ENCODE measurements around the gene MSH6. TPM values are rescaled to one million over a fixed set of nuclear protein-coding genes. Genes with fewer than 3 reads are reported as not detected.

Gene MSH6
- polyA plus RNA-seq, 3 donors, result 98.3 to 116 (median 105) TPM

DNA sequence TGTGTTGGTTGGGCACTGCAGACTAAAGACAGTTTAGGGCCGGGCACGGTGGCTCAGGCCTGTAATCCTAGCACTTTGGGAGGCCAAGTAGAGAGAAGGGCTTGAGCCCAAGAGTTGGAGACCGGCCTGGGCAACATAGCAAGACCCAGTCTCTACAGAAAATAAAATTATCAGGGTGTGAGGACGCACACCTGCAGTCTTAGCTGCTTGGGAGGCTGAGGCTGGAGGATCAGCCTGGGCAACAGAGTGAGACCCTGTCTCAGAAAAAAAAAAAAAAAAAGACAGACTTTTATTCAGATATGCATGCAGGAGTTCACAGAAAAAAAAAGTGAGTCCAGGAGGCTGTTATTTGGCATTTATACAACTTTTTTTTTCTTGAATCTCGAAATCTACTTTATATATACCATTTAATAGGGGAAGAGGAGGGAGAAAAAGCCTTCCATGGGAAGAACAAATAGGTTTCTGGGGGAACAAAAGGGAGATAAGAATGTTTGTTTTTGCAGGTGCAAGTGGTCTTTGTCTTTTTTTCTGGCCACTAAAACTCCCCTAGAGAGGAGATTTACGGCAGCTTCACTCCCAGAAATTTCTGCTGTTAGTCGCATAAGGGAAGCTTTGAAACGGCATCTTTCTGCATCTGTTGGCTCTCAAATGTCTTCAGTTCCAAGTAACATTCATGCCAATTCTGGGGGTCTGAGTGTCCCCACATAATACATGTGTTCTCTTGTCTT lies 4.1 kb upstream of the MSH6 start:
- DNase-seq (ENCODE audit: low read depth in 3 of 3, low spot score in 2 of 3), result no peak

DNA sequence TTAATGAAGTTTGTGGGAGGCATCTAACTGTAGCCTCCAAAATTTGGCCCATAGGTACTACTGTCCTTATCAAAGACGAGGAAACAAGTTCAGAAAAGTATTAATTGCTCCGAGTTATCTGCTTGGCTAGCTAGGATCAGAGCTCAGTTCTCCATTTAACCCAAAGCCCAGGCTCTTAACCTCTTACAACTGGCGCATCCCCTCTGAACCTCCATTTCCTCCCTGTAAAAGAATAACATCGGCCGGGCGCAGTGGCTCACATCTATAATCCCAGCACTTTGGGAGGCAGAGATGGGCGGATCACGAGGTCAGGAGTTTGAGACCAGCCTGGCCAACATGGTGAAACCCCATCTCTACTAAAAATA lies 3.5 kb upstream of the MSH6 start:
- no peak for DNase-seq (ENCODE audit: low read depth in 3 of 3, low spot score in 2 of 3)

DNA sequence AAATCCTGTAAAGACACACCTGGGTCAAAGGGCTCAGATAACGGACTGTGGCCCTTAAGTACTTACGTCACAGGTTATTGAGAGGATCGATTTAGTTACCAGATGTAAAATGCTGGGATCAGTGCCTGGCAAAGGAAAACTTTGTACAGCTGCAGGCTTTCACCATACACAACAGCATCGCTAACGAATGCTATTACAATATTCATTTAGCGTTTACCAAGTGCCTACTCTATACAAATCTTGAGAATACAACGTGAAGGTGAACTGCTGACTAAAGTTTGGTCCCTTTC lies 619 bp upstream of the MSH6 start:
- DNase-seq (ENCODE audit: low read depth in 3 of 3, low spot score in 2 of 3), result no peak

DNA sequence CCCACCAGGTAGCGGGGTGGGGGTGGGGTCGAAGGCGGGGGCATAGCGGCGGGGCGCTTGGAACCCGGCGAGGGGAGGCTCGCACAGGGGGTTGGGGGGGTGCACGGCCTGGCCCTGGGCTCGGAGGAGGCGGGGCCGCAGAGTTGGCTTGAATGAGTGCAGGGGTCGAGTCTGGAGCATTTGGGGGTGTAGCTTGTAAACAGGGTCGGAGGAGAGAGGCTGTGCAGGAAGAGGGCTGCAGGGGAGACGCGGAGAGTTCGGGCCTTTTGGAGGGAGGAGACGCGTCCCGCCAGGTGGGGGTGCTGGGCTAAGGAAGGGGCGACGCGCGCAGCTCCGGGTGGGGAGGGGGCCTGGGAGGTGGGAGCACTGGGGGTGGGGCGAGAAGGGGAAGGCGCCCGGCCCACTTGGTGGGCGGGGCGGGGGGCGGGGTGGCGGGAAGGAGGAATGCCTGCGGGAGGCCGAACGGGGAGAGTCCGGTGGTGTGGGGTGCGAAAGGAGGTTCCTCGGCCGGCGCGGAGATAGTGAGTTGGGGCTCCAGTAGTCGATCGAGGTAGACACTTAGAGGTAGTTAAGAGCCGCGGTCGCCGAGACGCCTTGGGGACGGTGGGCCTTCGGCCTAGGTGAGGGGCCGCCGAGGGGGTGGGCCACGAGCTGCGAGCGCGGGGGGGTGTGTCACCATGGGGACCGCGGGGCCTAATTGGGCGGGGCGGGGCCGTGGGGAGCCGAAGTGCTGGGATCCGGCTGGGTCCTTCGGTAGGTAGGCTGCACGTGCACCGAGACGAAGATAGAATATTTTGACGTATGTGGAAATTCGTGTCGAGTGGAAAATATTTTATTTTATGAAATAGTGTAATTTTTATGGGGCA lies 774 bp downstream of the MSH6 start:
- peak in 1 of 3 donors; percentile 59 for DNase-seq (ENCODE audit: low read depth in 3 of 3, low spot score in 2 of 3)

DNA sequence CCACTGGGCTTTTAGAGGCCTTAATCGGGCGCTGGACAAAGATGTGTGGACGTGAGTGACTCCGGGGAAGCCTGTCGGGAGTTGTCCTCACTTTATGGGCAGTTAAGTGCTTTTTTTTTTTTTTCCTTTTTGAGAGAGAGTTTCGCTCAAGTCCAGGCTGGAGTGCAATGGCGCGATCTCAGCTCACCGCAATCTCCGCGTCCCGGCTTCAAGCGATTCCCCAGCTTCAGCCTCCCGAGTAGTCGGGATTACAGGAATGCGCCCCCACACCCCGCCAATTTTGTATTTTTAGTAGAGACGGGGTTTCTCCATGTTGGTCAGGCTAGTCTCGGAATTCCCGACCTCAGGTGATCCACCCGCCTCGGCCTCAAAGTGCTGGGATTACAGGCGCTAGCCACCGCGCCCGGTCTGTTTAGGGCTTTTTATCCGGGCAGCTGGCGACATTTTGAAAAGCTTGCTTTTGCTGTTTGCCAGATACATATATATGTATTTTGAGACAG lies 1.5 kb downstream of the MSH6 start:
- DNase-seq (ENCODE audit: low read depth in 3 of 3, low spot score in 2 of 3), result no peak

DNA sequence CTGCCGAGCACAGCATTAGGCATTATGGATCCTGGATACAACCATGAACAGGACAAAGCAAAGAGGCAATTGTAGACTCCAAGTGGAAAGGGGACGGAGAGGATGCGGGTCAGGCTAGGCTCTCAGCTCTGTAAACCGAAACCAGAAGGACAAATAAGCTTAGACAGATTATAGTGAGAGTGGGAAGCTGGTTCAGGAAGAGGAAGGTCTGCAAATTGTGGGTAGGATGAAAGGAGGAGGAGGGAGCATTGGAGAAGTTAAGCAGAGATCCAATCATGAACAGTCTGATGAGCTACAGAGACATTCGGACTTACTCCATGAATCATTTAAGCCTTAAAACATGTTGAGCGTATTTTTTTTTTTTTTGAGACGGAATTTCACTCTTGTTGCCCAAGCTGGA lies 3.0 kb downstream of the MSH6 start:
- no peak for DNase-seq (ENCODE audit: low read depth in 3 of 3, low spot score in 2 of 3)

DNA sequence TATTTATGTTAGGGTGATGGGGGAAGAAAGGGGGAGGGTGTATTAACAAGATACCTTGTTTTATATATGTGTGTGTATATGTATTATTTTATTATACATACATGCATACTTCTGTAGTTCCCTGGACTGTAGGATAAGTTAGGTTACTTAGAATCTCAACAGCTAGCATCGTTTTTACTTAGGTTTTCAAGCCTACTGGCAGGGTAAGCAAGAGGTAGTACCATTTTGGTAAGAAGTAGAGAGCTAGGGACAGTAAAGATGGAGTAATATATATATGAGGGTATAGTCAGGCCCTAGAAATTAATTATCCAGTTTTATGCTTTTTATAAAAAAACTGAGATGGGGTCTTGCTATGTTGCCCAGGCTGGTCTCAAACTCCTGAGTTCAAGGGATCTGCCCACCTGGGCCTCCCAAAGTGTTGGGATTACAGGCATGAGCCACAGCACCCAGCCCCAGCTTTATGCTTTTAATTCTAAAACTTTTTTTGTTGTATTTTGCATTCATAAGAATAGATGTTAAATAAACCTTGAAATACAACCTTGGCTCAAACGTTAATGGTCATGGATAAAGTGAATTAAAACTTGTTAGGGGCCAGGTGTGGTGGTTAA lies 13.2 kb downstream of the MSH6 start:
- no peak for DNase-seq (ENCODE audit: low read depth in 3 of 3, low spot score in 2 of 3)

DNA sequence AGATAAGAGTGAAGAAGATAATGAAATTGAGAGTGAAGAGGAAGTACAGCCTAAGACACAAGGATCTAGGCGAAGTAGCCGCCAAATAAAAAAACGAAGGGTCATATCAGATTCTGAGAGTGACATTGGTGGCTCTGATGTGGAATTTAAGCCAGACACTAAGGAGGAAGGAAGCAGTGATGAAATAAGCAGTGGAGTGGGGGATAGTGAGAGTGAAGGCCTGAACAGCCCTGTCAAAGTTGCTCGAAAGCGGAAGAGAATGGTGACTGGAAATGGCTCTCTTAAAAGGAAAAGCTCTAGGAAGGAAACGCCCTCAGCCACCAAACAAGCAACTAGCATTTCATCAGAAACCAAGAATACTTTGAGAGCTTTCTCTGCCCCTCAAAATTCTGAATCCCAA lies 15.7 kb downstream of the MSH6 start:
- no peak for DNase-seq (ENCODE audit: low read depth in 3 of 3, low spot score in 2 of 3)

DNA sequence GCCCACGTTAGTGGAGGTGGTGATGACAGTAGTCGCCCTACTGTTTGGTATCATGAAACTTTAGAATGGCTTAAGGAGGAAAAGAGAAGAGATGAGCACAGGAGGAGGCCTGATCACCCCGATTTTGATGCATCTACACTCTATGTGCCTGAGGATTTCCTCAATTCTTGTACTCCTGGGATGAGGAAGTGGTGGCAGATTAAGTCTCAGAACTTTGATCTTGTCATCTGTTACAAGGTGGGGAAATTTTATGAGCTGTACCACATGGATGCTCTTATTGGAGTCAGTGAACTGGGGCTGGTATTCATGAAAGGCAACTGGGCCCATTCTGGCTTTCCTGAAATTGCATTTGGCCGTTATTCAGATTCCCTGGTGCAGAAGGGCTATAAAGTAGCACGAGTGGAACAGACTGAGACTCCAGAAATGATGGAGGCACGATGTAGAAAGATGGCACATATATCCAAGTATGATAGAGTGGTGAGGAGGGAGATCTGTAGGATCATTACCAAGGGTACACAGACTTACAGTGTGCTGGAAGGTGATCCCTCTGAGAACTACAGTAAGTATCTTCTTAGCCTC lies 16.2 kb downstream of the MSH6 start:
- DNase-seq (ENCODE audit: low read depth in 3 of 3, low spot score in 2 of 3), result no peak

DNA sequence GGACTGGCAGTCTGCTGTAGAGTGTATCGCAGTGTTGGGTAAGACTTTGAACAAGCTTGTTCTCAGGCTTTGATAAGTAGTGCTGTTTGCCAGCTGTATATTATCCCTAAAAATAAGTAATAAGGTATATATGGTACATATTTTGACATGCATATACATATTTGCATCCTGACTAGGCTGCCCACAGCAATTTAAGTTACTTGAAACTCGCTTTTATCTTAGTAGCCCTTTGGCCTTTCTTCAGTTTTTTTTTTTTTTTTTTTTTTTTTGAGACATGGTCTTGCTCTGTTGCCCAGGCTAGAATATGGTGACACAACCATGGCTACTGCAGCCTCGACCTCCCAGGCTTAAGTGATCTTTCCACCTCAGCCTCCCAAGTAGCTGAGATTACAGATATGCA lies 18.2 kb downstream of the MSH6 start:
- DNase-seq (ENCODE audit: low read depth in 3 of 3, low spot score in 2 of 3), result no peak

DNA sequence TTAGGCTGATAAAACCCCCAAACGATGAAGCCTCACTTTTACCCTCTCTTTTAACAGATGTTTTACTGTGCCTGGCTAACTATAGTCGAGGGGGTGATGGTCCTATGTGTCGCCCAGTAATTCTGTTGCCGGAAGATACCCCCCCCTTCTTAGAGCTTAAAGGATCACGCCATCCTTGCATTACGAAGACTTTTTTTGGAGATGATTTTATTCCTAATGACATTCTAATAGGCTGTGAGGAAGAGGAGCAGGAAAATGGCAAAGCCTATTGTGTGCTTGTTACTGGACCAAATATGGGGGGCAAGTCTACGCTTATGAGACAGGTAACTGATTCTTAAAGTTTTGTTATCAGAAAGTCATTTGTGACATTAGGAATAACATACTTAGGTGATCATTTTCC lies 20.4 kb downstream of the MSH6 start:
- DNase-seq (ENCODE audit: low read depth in 3 of 3, low spot score in 2 of 3), result no peak

DNA sequence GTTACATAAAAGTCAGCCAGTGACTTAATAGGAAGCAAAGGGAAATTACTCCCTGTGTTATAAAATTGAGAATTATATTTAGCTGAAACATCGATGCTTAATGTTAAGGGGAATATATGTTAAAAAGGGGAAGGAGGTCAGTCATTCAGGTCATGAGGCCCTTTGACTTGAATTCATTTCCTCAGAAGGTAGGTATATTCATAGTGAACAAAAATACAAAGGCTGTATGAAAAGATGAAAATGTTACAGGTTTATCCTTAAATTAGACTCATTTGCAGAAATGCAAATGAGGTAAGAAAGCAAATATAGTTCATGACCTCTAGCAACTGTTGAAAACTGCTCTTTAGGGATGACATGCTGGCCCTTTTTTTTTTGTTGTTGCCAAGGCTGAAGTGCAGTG lies 20.8 kb downstream of the MSH6 start:
- DNase-seq (ENCODE audit: low read depth in 3 of 3, low spot score in 2 of 3), result no peak

DNA sequence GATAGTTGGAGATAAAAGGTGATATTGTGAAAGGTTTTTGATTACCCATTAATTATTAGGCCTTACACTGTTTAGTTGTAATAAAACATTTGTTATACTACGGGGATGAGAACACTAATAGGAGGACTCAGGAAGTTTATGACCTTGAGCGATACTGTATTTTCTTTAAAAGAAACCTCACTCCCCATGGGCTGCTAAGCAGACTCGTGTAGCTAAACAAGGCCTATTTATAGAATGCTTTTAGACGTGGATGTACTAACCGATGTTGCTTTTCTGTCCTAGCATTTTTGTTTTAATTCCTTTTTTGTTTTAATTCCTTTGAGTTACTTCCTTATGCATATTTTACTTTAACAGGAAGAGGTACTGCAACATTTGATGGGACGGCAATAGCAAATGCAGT lies 22.9 kb downstream of the MSH6 start:
- no peak for DNase-seq (ENCODE audit: low read depth in 3 of 3, low spot score in 2 of 3)

DNA sequence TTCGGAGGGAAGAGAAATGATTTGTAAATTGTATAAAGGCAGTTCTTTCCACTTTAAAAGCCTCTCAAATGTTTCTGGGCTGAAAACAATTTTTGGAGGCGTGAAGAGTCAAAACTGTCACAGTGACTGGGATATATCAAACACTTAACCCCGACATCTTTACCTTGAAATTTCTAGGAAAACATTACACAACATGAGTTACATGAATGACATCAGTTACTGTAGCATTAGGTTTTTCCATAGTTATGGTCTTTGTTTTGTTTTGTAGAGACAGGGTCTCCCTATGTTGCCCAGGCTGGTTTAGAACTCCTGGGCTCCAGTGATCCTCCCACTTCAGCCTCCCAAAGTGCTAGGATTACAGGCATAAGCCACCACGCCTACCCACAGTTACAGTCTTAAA lies 25.7 kb downstream of the MSH6 start:
- no peak for DNase-seq (ENCODE audit: low read depth in 3 of 3, low spot score in 2 of 3)

DNA sequence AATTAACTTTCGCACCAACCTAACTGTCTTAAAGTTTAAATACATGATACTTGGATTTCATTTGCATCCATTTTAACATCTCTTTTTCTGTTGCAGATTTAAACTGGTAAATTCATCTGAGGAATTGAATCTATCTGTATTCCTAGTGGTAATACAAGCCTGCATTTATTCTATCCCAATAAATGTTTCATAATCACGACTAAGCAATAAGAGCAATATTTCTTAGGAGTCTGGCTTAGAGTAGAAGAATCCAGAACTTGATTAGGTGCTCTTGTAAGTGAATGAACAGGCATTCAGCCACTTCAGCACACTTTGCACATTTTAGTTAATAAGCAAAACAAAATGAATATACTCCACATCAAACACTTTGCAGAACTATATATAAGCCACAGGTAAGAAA lies 27.0 kb downstream of the MSH6 start:
- no peak for DNase-seq (ENCODE audit: low read depth in 3 of 3, low spot score in 2 of 3)

DNA sequence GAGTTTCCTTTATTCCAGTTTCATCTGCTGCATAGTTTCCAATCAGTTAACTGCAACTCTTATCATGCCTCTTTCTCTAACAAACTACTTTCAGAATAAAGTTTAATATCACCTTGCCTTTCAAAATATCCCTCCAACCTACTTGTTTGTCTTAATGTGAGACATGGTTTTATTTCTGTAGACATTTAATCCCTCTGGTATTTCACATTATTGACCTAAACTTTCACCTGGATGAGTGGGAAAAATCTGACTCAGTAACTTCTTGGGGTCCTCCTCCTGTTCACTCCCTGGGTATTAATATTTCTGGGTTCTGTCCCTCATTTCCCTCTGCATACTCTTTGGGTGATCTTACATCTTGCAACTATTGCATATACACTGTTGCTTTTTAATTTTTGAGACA lies 27.9 kb downstream of the MSH6 start:
- DNase-seq (ENCODE audit: low read depth in 3 of 3, low spot score in 2 of 3), result no peak

DNA sequence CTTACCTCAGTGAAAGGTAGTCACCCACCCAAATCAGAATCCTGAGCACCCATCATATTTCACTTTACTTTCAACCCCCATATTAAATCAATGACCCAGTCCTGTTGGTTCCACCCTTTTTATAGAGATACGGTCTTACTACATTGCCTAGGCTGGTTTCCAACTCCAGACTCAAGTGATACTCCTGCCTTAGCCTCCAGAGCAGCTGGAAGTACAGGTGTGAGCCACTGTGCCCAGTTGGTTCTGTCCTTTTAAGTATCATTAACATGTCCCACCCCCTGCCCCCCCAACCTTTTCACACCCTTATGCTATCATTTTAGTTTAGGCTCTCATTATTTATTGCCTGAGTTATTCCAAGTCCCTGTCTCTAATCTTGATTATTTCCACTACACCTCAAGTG lies 28.7 kb downstream of the MSH6 start:
- no peak for DNase-seq (ENCODE audit: low read depth in 3 of 3, low spot score in 2 of 3)

DNA sequence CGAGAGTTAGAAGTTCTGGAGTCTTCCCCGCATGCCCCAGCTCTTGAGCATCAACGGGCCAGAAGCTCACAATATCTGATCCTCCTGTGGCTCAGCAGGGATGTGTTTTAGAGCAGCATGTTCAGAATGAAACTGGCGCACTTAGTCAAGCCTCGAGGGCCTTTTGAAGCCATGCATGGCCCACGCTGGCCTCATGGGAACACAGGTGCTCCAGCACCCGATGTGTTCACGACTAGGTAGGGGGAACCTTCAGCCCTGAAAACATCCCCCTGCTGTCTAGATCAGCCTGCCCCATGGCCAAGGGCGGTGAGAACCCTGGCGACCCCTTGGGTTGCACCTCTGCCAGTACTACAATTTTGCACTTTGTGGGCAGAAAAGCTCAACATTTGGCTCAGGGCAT lies 32.8 kb downstream of the MSH6 start:
- no peak for DNase-seq (ENCODE audit: low read depth in 3 of 3, low spot score in 2 of 3)

DNA sequence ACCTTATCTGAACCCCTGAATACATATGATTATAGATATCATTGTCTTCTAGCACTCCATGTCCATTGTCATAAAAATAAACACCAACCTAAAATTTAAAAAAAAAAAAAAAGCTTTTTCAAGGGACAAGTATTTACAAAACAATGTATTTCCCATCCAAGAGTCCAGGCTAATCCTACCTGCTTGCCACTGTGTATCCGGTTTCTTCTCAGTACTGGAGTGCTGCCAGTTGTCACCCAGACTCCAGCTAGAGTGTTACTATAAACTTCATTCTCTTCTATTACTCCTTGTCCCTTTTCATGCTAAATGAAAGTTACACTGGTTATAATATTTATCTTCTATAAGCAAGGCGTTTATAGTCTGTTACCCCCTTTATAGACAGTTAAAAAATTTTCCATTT lies 35.8 kb downstream of the MSH6 start:
- DNase-seq (ENCODE audit: low read depth in 3 of 3, low spot score in 2 of 3), result no peak

DNA sequence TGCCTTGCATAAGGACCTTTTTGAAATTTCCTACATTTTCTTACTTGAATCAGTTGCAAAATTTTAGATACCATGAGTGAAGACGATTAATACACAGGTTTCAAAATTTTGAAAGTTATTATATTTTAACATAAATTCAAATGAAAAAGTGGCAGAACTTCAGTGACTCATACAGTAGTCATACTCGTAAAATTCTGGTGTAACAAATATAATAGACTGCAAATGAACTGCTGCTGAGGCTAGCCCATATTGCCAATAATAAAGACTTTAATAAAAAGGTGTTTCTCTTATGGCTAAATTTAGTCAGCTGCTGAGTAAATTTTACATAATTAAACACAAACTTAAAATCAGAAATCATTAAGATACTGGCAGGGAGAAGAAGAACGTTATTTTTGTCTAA lies 36.9 kb downstream of the MSH6 start:
- DNase-seq (ENCODE audit: low read depth in 3 of 3, low spot score in 2 of 3), result no peak

DNA sequence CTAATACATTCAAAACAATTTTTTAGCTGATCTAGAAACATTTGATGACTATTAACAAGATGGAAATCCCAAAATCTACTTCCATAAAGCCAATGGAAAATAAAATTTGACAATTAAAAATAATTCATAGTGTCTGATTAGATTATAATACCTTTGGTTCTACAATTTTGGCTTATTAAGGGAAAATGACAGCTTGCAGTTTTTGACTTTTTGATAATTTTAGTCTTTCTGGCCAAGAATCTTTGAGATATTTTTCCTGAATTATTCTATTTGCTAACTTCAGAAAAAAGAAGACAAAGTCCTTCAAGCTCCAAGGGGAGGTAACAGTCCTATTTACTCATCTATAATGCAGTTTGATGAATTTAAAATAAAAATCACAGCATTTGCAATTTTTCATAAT lies 39.6 kb downstream of the MSH6 start:
- DNase-seq (ENCODE audit: low read depth in 3 of 3, low spot score in 2 of 3), result no peak

DNA sequence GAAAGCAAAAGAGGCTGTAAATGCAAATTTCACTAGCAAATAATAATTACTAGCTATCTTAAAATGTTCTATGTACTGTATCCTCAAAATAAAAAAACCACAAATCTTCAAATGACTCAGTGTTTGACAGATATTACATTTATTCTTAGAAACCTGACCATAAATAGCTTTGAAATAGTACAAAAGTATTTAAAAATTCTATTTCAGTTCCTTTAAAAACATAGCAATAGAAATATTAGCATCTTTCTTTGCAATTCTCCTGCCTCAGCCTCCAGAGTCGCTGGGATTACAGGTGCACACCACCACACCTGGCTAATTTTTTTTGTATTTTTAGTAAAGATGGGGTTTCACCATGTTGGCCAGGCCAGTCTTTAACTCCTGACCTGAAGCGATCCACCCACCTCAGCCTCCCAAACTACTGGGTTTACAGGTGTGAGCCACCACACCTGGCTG lies 50.6 kb downstream of the MSH6 start:
- no peak for DNase-seq (ENCODE audit: low read depth in 3 of 3, low spot score in 2 of 3)

Measured in right renal cortex interstitium (tissue), 3 donors.